IMR-90 (cell line): ENCODE data around the gene MRPL10. TPM values are rescaled to one million over a fixed set of nuclear protein-coding genes. Genes with fewer than 3 reads are reported as not detected.

Source experiments
- ATAC-seq: fragments of 200-7000 bp; cut with Tn5 transposase; 2 replicates; pipeline ENCODE4 v1.9.1; 2020; ENCODE audit warnings: low read depth, mild to moderate bottlenecking, moderate library complexity
- BruUV-seq: library from RNA; stranded (reverse); fragments of 400-500 nt; replicated peaks from 2 replicates; lab custom pipeline; 2021; lab: Mats Ljungman, UMichigan
- CTCF ChIA-PET: fragments of 300-600 bp; formaldehyde crosslinking; extraction: SDS; loops from one replicate; lab custom pipeline; 2021; ENCODE audit warnings: antibody characterized with exemption; lab: Yijun Ruan, JAX
- POLR2A ChIA-PET: fragments of 300-600 bp; sonication (Branson Sonifier 250); formaldehyde crosslinking; loops from one replicate; lab custom pipeline; 2022; ENCODE audit warnings: antibody characterized with exemption; ENCODE audit not compliant: unreplicated experiment; lab: Charles Lee
- DNase-seq: peaks from one replicate; pipeline ENCODE4 v3.0.0; 2013
- H2AFZ ChIP-seq: replicated peaks from 2 replicates; pipeline ENCODE3; 2013; ENCODE audit warnings: low read length, mild to moderate bottlenecking; ENCODE audit not compliant: poor library complexity
- H2AK5ac ChIP-seq: 2 replicates; pipeline ENCODE4 v1.6.1; 2013; ENCODE audit warnings: low read depth, low read length, inconsistent platforms
- H2AK9ac ChIP-seq: replicated peaks from 2 replicates; pipeline ENCODE3; 2013; ENCODE audit warnings: mild to moderate bottlenecking, low read depth, low read length, moderate library complexity; ENCODE audit not compliant: poor library complexity
- H2BK120ac ChIP-seq: 2 replicates; pipeline ENCODE4 v1.6.1; 2013; ENCODE audit warnings: low read depth, low read length, inconsistent platforms
- H2BK15ac ChIP-seq: 3 replicates; pipeline ENCODE4 v1.6.1; 2013; ENCODE audit warnings: low read depth, low read length, inconsistent platforms
- H2BK20ac ChIP-seq: 2 replicates; pipeline ENCODE4 v1.6.1; 2013; ENCODE audit warnings: low read depth, mild to moderate bottlenecking, inconsistent platforms, low read length, moderate library complexity
- H2BK5ac ChIP-seq: 2 replicates; pipeline ENCODE4 v1.6.1; 2013; ENCODE audit warnings: mild to moderate bottlenecking, low read depth, low read length, inconsistent platforms; ENCODE audit not compliant: poor library complexity, severe bottlenecking
- H3K14ac ChIP-seq: replicated peaks from 2 replicates; pipeline ENCODE4 v1.6.1; 2013; ENCODE audit warnings: low read depth, low read length, inconsistent platforms
- H3K18ac ChIP-seq: 2 replicates; pipeline ENCODE4 v1.6.1; 2013; ENCODE audit warnings: low read depth, low read length, control low read depth
- H3K23ac ChIP-seq: 2 replicates; pipeline ENCODE4 v1.6.1; 2013; ENCODE audit warnings: low read depth, low read length, inconsistent platforms
- H3K27ac ChIP-seq: 2 replicates; pipeline ENCODE4 v1.5.1; 2013; ENCODE audit warnings: mild to moderate bottlenecking, control low read depth, low read length; ENCODE audit not compliant: insufficient read depth
- H3K27me3 ChIP-seq: 2 replicates; pipeline ENCODE4 v1.6.1; 2013; ENCODE audit warnings: low read length; ENCODE audit not compliant: control insufficient read depth, insufficient read depth
- H3K36me3 ChIP-seq: 2 replicates; pipeline ENCODE4 v1.6.1; 2013; ENCODE audit warnings: low read length, mixed read lengths; ENCODE audit not compliant: control insufficient read depth, insufficient read depth
- H3K4ac ChIP-seq: 2 replicates; pipeline ENCODE4 v1.6.1; 2013; ENCODE audit warnings: low read depth, low read length, inconsistent platforms
- H3K4me1 ChIP-seq: 2 replicates; pipeline ENCODE4 v1.6.1; 2013; ENCODE audit warnings: low read length, mixed read lengths; ENCODE audit not compliant: control insufficient read depth, insufficient read depth
- H3K4me2 ChIP-seq: 2 replicates; pipeline ENCODE4 v1.6.1; 2013; ENCODE audit warnings: low read depth, mild to moderate bottlenecking, control low read depth, low read length, moderate library complexity
- H3K4me3 ChIP-seq: 2 replicates; pipeline ENCODE4 v1.5.1; 2013; ENCODE audit warnings: low read depth, mild to moderate bottlenecking, control low read depth, low read length, moderate library complexity; ENCODE audit not compliant: insufficient read depth
- H3K56ac ChIP-seq: 2 replicates; pipeline ENCODE4 v1.6.1; 2013; ENCODE audit warnings: low read length, inconsistent platforms; ENCODE audit not compliant: insufficient read depth; ENCODE audit errors: extremely low read depth
- H3K79me1 ChIP-seq, 2 experiments: 2 replicates each; pipeline ENCODE4 v1.6.1; 2013; ENCODE audit warnings: low read length in 2 of 2, inconsistent platforms in 1 of 2, low read depth in 1 of 2
- H3K9ac ChIP-seq: 2 replicates; pipeline ENCODE4 v1.6.1; 2013; ENCODE audit warnings: low read depth, low read length, control low read depth
- H3K9me1 ChIP-seq: 2 replicates; pipeline ENCODE4 v1.6.1; 2013; ENCODE audit warnings: low read length, inconsistent platforms; ENCODE audit not compliant: insufficient read depth
- H3K9me3 ChIP-seq: 2 replicates; pipeline ENCODE4 v1.6.1; 2013; ENCODE audit warnings: low read length; ENCODE audit not compliant: control insufficient read depth, insufficient read depth
- H4K20me1 ChIP-seq: 2 replicates; pipeline ENCODE4 v1.6.1; 2013; ENCODE audit warnings: low read length, inconsistent platforms; ENCODE audit not compliant: insufficient read depth
- H4K5ac ChIP-seq: 2 replicates; pipeline ENCODE4 v1.6.1; 2013; ENCODE audit warnings: mild to moderate bottlenecking, low read depth, low read length, control low read depth
- H4K8ac ChIP-seq, 2 experiments: 2 replicates each; pipeline ENCODE4 v1.6.1; 2013; ENCODE audit warnings: low read depth in 2 of 2, low read length in 2 of 2, control low read depth in 1 of 2, inconsistent platforms in 1 of 2
- H4K91ac ChIP-seq: 2 replicates; pipeline ENCODE4 v1.6.1; 2013; ENCODE audit warnings: low read depth, low read length, inconsistent platforms; ENCODE audit not compliant: insufficient read depth
- CEBPB ChIP-seq: IDR thresholded peaks from 2 replicates; pipeline ENCODE4 v1.6.1; 2012; ENCODE audit warnings: low read depth, low read length, improper control_type of control experiment
- CHD1 ChIP-seq: IDR thresholded peaks from 2 replicates; pipeline ENCODE4 v1.6.1; 2012; ENCODE audit warnings: low read depth, low read length, improper control_type of control experiment
- FOS ChIP-seq: fragments of 150-350 bp; IDR thresholded peaks from 2 replicates; pipeline ENCODE4 v1.6.1; 2016; ENCODE audit warnings: low read depth, low read length
- MAZ ChIP-seq: IDR thresholded peaks from 2 replicates; pipeline ENCODE4 v1.6.1; 2012; ENCODE audit warnings: low read depth, mild to moderate bottlenecking, low read length, improper control_type of control experiment, moderate library complexity, borderline replicate concordance
- POLR2A ChIP-seq: IDR thresholded peaks from 2 replicates; pipeline ENCODE4 v1.6.1; 2012; ENCODE audit warnings: mild to moderate bottlenecking, low read depth, low read length
- RAD21 ChIP-seq: IDR thresholded peaks from 2 replicates; pipeline ENCODE4 v1.6.1; 2012; ENCODE audit warnings: low read length, improper control_type of control experiment
- SMC3 ChIP-seq: fragments of 150-350 bp; IDR thresholded peaks from 2 replicates; pipeline ENCODE4 v1.6.1; 2016; ENCODE audit warnings: low read depth, mild to moderate bottlenecking, antibody characterized with exemption, low read length, moderate library complexity
- WGBS, 2 experiments: methylation state at CpG; one replicate each; pipeline versions ENCODE4 v1.1.5 to v1.1.7; 2013; ENCODE audit warnings: missing lambda C conversion rate in 2 of 2; ENCODE audit not compliant: insufficient read length in 1 of 2; ENCODE audit errors: extremely low coverage in 2 of 2; 5-methylcytosine and 5-hydroxymethylcytosine counted together
- dilution Hi-C: fragments of 300-500 bp; cut with HindIII; formaldehyde crosslinking; loops from one replicate; pipeline ENCODE4 v1.14.3; 2018; ENCODE audit warnings: low sequenced_read_pairs; ENCODE audit not compliant: unreplicated experiment
- in situ Hi-C: fragments of 300-500 bp; cut with MboI; formaldehyde crosslinking; loops from 3 replicates; pipeline ENCODE4 v1.14.3; 2019; ENCODE audit warnings: low sequenced_read_pairs, inconsistent platforms, mixed read lengths
- intact Hi-C: fragments of 100-400 bp; cut with micrococcal nuclease; formaldehyde crosslinking; loops from 2 replicates; pipeline ENCODE4 v1.10.0; 2022
- polyA plus RNA-seq, 3 experiments: library from polyadenylated mRNA; depleted of rRNA; stranded (reverse); fragments of >200 nt; gene quantifications; 2 replicates each; pipeline ENCODE4 v1.2.3, GENCODE V29; 2012; ENCODE audit warnings: low replicate concordance in 1 of 3
- total RNA-seq: library from RNA; depleted of rRNA; stranded (reverse); fragments of >200 nt; gene quantifications from 2 replicates; pipeline ENCODE4 v1.2.3, GENCODE V29; 2012

The MRPL10 gene
- total and polyA plus RNA-seq, 2 of the 4 experiments (the other 2 are of a cell fraction): 32.3 to 61.8 TPM

- POLR2A ChIA-PET: no interaction called here
- WGBS, 2 experiments: no CpG with 5 or more reads among the region's 3 CpGs
These were observed 24.4 kb upstream of the MRPL10 start for GRCh38 chr17:47855737-47856136.

More at GRCh38 chr17:47855737-47856136, 24.4 kb upstream of the MRPL10 start:
- H3K4ac ChIP-seq: no peak overlapping the region
- no peak overlapping the region for H2BK20ac ChIP-seq
- no peaks in the 10 kb centered on the region for H3K4me1 ChIP-seq
- H2BK120ac ChIP-seq: no peak overlapping the region
- H2BK5ac ChIP-seq: no peak overlapping the region
- H3K9ac ChIP-seq: no peak overlapping the region
- no peak overlapping the region for H3K27ac ChIP-seq
- peaks cover 61% of the 10 kb centered on the region for H3K27me3 ChIP-seq
- no peak overlapping the region for H4K8ac ChIP-seq
- no peak overlapping the region for H2AK9ac ChIP-seq
- H2AFZ ChIP-seq: no peak overlapping the region
- H4K5ac ChIP-seq: no peak overlapping the region
- no peak for ATAC-seq
- no peak overlapping the region for H3K56ac ChIP-seq
- intact Hi-C loops: no loop called here
- BruUV-seq: no TSS peak
- dilution Hi-C loops: no loop called here
- no peaks in the 10 kb centered on the region for H4K20me1 ChIP-seq
- H4K91ac ChIP-seq: no peak overlapping the region
- no peak overlapping the region for H2AK5ac ChIP-seq
- no peak for DNase-seq
- H3K4me3 ChIP-seq: no peak overlapping the region
- no peak overlapping the region for H2BK15ac ChIP-seq
- H3K79me1 ChIP-seq: no peaks in the 10 kb centered on the region
- no peak overlapping the region for H3K18ac ChIP-seq
- no peak overlapping the region for H3K14ac ChIP-seq
- TF ChIP-seq RAD21 (no peak), CHD1 (no peak), FOS (no peak), MAZ (no peak), POLR2A (no peak), CEBPB (no peak), SMC3 (no peak)
- H3K9me3 ChIP-seq: no peaks in the 10 kb centered on the region
- in situ Hi-C loops: no loop called here
- CTCF ChIA-PET: no interaction called here
- no peaks in the 10 kb centered on the region for H3K9me1 ChIP-seq
- no peaks in the 10 kb centered on the region for H3K36me3 ChIP-seq
- no peak overlapping the region for H3K4me2 ChIP-seq
- H3K23ac ChIP-seq: no peak overlapping the region
